HG03571 (cell line): ENCODE measurements around the gene DPH2.

Source experiments
- ATAC-seq: cut with Tn5 transposase; IDR thresholded peaks from one replicate; pipeline ENCODE4 v1.9.1; 2021; ENCODE audit not compliant: unreplicated experiment

Gene DPH2

DNA sequence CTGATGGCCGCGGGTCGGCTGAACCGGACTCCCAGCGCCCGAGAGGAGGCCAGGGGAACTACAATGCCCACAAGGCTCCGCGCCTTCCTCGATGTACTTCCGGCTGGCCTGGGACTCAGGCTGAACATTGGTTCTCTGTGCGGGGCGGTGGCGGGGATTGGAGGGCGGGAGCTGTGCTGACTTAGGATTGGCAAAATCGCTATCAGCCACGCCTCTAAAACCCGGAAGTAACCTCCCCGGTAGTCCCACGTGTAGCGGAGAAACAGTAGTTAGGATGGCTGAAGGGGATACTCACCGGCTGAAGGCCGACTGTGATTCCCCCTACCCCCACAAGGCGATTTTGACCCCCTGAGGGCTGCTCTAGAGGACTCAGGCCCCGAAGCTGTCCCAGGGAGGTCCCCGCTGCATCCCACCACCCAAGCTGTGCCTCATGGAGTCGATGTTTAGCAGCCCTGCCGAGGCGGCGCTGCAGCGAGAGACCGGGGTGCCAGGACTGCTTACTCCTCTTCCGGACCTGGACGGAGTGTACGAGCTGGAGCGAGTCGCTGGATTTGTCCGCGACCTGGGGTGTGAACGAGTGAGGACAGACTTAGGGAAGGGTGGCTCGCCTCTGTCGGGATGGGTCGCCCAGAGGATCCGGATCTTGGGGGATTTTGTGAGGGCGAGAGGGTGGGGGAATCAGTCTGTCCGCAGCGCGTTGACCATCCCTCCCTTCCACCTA is at the start of gene DPH2:
DPH2 (plus strand) TSS at position 265 of the 721 bp plus-strand sequence; CDS start at position 431, 166 bp downstream.
- peak; percentile 65 for ATAC-seq

GRCh38 chr1:43921022-43921421 is 48.8 kb upstream of the DPH2 start:
- no peak for ATAC-seq

DNA sequence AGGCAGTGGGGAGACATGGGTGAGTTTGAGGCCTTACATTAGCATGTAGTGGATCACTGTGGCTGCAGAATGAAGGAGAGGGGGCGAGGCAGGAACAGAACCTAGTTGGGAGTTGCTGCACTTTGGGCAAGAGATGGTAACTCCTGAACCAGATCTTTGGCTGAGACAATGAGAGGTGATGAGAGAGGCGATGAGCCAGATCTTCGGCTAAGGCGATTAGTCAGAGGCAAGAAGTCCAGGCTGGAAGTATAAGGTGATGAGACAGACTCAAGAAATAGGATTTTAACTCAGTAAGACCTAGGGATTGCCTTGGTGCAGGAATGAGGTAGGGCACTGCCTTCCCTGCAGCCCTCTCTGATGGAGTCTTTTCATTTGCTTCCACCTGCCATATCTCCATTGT is 45.3 kb upstream of the DPH2 start:
- ATAC-seq, result no peak

DNA sequence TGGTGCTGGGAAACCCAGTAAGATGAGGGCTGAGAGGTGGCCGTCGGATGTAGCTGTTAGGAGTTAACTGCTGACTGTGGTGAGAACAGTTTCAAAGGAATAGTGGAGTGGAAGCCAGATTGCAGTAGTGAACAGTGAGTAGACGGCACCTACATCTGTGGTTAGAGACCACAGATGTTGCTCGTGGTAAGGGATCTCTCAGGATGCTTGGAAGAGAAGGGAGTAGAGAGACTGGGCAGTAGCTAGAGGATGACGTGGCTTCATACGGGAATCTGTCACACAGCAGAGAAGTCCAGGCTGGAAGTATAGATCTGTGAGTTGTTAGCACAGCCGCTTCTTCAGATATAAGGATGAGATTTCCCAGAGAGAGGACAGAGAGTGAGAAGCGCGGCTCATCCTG is 44.0 kb upstream of the DPH2 start:
- ATAC-seq, result no peak

DNA sequence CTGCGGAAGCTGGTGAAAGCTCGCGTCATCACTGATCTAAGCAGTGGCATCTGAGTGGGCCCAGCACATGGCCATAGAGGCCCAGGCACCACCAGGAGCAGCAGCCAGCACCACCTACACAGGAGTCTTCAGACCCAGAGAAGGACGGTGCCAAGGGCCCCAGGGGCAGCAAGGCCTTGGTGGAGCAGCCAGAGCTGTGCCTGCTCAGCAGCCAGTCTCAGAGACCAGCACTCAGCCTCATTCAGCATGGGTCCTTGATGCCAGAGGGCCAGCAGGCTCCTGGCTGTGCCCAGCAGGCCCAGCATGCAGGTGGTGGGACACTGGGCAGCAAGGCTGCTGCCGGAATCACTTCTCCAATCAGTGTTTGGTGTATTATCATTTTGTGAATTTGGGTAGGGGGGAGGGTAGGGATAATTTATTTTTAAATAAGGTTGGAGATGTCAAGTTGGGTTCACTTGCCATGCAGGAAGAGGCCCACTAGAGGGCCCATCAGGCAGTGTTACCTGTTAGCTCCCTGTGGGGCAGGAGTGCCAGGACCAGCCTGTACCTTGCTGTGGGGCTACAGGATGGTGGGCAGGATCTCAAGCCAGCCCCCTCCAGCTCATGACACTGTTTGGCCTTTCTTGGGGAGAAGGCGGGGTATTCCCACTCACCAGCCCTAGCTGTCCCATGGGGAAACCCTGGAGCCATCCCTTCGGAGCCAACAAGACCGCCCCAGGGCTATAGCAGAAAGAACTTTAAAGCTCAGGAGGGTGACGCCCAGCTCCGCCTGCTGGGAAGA is 39.5 kb upstream of the DPH2 start:
- no peak for ATAC-seq

GRCh38 chr1:43930949-43931275 is 38.9 kb upstream of the DPH2 start:
- ATAC-seq, result no peak

- ATAC-seq, result no peak
These were observed 37.8 kb upstream of the DPH2 start for GRCh38 chr1:43931711-43932660.

GRCh38 chr1:43932786-43933385 is 36.9 kb upstream of the DPH2 start:
- no peak for ATAC-seq

GRCh38 chr1:43933386-43934100 is 36.3 kb upstream of the DPH2 start, which contains the start of gene ARTN:
TSS of gene ARTN (plus strand) at chr1:43933801. CDS start at chr1:43935657, 1,856 bp downstream.
- no peak for ATAC-seq

DNA sequence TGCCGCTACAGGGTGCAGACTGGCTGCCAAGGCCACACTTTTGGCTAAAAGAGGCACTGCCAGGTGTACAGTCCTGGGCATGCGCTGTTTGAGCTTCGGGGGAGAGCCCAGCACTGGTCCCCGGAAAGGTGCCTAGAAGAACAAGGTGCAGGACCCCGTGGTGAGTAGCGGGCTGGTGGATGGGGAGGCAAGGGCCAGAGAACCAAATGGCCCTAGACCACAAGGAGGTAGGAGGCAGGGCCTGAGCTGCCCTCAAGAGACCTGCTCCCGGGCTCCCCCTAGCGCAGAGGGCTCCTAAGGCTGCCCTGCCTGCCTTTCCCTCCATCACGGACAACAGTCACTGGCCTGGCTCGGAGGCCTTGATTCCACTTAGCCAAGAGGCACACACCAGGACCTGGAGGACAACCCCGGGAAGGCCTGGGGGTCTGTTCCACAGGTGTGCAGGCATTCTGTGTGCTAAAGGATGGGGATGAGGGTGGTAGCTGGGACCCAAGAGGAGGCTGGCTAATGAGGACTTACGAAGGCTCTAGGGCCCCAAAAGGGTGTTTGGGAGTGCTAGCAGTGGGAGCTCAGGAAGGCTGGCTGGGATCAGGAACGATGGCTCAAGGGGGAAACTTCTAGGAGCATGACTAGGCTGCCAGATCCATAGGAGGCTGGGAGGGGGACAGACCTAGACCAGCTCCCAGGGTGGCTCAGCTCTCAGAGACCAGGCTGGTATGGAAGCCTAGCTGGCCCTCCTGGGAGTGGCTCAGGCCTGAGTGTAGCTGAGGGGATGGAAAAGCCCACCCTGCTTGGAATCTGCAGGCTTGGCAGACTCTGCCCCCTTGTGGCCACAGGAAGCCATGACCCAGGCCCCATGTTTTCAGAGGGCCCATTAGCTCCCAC is 35.5 kb upstream of the DPH2 start:
- ATAC-seq, result no peak

GRCh38 chr1:43934986-43935324 is 34.9 kb upstream of the DPH2 start:
- ATAC-seq, result no peak

DNA sequence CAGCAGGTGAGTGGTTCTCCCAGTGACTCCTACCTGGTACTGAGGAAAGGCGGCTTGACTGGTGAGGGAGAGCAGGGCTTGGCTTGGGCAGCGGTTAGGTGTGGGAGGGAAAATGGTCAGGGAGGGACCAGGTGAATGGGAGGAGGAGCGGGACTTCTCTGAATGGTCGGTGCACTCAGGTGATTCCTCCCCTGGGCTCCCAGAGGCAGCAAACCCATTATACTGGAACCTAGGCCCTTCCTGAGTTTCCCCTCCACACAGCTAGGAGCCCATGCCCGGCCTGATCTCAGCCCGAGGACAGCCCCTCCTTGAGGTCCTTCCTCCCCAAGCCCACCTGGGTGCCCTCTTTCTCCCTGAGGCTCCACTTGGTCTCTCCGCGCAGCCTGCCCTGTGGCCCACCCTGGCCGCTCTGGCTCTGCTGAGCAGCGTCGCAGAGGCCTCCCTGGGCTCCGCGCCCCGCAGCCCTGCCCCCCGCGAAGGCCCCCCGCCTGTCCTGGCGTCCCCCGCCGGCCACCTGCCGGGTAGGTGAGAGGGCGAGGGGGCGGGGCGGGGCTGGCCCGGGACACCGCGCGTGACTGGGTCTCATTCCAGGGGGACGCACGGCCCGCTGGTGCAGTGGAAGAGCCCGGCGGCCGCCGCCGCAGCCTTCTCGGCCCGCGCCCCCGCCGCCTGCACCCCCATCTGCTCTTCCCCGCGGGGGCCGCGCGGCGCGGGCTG is 33.9 kb upstream of the DPH2 start:
- no peak for ATAC-seq

DNA sequence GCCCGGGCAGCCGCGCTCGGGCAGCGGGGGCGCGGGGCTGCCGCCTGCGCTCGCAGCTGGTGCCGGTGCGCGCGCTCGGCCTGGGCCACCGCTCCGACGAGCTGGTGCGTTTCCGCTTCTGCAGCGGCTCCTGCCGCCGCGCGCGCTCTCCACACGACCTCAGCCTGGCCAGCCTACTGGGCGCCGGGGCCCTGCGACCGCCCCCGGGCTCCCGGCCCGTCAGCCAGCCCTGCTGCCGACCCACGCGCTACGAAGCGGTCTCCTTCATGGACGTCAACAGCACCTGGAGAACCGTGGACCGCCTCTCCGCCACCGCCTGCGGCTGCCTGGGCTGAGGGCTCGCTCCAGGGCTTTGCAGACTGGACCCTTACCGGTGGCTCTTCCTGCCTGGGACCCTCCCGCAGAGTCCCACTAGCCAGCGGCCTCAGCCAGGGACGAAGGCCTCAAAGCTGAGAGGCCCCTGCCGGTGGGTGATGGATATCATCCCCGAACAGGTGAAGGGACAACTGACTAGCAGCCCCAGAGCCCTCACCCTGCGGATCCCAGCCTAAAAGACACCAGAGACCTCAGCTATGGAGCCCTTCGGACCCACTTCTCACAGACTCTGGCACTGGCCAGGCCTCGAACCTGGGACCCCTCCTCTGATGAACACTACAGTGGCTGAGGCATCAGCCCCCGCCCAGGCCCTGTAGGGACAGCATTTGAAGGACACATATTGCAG is 33.2 kb upstream of the DPH2 start:
- ATAC-seq, result no peak

DNA sequence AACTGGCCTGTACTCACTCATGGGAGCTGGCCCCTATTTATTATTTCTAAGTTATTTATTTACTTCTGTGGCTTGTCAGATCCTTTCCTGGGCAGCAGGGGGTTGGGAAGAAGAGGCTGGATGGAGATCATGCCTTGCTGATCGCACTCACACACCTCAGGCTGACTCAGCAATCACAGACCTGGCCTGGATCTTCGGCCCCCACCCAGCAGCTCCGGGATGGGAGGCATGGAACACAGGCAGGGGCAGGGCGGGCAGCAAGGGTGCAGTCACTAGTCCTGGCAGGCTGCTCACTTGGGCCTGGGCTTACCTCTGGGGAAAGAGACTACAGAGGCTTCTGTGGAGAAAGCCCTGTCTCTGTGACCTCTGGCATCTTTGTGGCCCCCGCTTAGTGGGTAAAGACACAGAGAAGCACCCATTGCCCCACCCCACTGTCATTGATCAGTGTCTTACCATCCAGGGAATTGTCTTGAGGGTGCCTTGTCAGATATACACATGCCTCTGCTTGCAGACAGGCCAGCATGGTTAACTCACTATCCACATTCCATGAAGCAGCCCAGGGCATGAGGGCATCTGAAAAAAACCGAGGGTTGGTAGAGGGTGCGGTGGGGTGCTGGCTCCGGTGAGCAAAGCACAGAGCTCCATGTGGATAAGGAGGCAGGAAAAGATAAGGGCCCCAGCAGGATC is 32.5 kb upstream of the DPH2 start:
- ATAC-seq, result no peak

DNA sequence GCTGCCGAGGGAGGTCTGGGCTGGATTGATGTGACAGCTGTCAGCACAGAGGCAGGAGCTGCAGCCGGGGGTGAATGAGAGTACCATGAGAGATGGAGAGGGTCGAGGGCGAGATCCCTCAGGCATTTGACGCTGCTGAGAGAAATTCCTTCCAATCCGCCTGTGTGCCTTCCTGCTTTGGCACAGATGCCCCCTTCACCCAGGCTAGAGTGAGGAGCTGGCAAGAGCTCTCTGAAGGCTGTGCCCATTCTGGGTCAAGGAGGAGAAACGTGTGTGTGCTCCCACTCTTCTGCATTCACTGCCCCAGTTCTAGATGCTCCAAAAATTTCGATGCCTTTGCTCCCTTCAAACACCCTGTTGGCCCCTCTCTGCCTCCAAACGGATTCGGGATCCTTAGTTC is 31.4 kb upstream of the DPH2 start:
- ATAC-seq, result no peak

GRCh38 chr1:43938892-43939587 is 30.8 kb upstream of the DPH2 start:
- no peak for ATAC-seq

DNA sequence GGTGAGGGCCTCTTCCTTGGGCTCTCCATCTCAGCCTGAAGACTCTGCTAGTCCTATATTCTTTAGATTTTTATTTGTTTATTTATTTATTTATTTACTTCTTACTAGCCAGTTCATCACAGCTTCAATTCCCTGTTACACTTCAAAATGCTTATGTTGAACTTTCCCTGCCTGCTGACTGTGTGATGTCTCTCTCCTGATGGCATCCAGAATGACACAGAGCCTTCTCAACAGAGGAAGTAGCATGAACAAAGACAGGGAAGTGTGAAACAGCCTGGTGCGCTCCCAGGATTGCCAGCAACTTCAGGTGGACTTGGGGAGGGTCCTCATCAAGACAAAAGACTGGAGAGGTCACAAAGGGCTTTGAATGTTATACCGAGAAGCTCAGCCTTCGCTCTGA is 27.4 kb upstream of the DPH2 start:
- no peak for ATAC-seq
